ENCODE measurements around the gene GNAQ.

The GNAQ gene

GRCh38 chr9:77806741-77807140 is 224.9 kb downstream of the GNAQ start:
- H3K4me3 ChIP-seq (ENCODE audit: low read depth, low read length): no peak overlapping the region
- no peak for TF ChIP-seq CTCF (IDR thresholded peaks at IDR 0.05; ENCODE audit: borderline replicate concordance, insufficient read depth, low read depth, low read length)

GRCh38 chr9:77805810-77806209 is 225.8 kb downstream of the GNAQ start:
- no peak overlapping the region for H3K4me3 ChIP-seq (ENCODE audit: low read depth, low read length)
- no peak for TF ChIP-seq CTCF (IDR thresholded peaks at IDR 0.05; ENCODE audit: borderline replicate concordance, insufficient read depth, low read depth, low read length)

GRCh38 chr9:77803423-77803822 is 228.2 kb downstream of the GNAQ start:
- no peak overlapping the region for H3K4me3 ChIP-seq (ENCODE audit: low read depth, low read length)
- no peak for TF ChIP-seq CTCF (IDR thresholded peaks at IDR 0.05; ENCODE audit: borderline replicate concordance, insufficient read depth, low read depth, low read length)

- no peak for TF ChIP-seq CTCF (IDR thresholded peaks at IDR 0.05; ENCODE audit: borderline replicate concordance, insufficient read depth, low read depth, low read length)
- H3K4me3 ChIP-seq (ENCODE audit: low read depth, low read length): no peak overlapping the region
Measured at GRCh38 chr9:77802515-77803293, 228.9 kb downstream of the GNAQ start.

GRCh38 chr9:77802064-77802463 is 229.5 kb downstream of the GNAQ start:
- no peak overlapping the region for H3K4me3 ChIP-seq (ENCODE audit: low read depth, low read length)
- TF ChIP-seq CTCF (IDR thresholded peaks at IDR 0.05; ENCODE audit: borderline replicate concordance, insufficient read depth, low read depth, low read length): no peak

GRCh38 chr9:77800924-77801551 is 230.6 kb downstream of the GNAQ start:
- no peak overlapping the region for H3K4me3 ChIP-seq (ENCODE audit: low read depth, low read length)
- no peak for TF ChIP-seq CTCF (IDR thresholded peaks at IDR 0.05; ENCODE audit: borderline replicate concordance, insufficient read depth, low read depth, low read length)

- TF ChIP-seq CTCF (IDR thresholded peaks at IDR 0.05; ENCODE audit: borderline replicate concordance, insufficient read depth, low read depth, low read length): no peak
- no peak overlapping the region for H3K4me3 ChIP-seq (ENCODE audit: low read depth, low read length)
Measured at GRCh38 chr9:77798140-77798539, 233.5 kb downstream of the GNAQ start.

Measured in GM12875 (cell line).